Pancreas (tissue), 10 donors: ENCODE measurements around the gene SLC2A11. TPM values are rescaled to one million over a fixed set of nuclear protein-coding genes. Genes with fewer than 3 reads are reported as not detected.
"Not testable (repeated sequence)": the region's sequence is repeated elsewhere in the genome, so short reads cannot be mapped to it uniquely, and the experiment has no call there.

ENCODE experiments used
- ATAC-seq, 4 donors: fragments of 200-7000 bp; cut with Tn5 transposase; one replicate each; pipeline versions ENCODE4 v1.8.0 to v1.9.1; 2020; ENCODE audit warnings: mild to moderate bottlenecking in 4 of 4, moderate library complexity in 4 of 4
- DNase-seq, 6 donors: peaks; one replicate each; pipeline ENCODE4 v3.0.0-alpha.2; 2020
- FAIRE-seq: peaks from 2 replicates; lab custom pipeline; 2012; peaks lifted over from hg19 to GRCh38; lab: Jason Lieb, UNC
- H3K27ac ChIP-seq, 4 donors: fragments of 200-600 bp; sonication (generic); 1 replicate in 3 of 4; 2 replicates in 1 of 4; pipeline versions ENCODE4 v1.5.0 to v1.8.0; 2020
- H3K27me3 ChIP-seq, 4 donors: fragments of 200-600 bp; one replicate each; pipeline ENCODE4 v1.8.0; 2021
- H3K36me3 ChIP-seq, 3 donors: fragments of 200-600 bp; sonication (generic) in 1 of 3; one replicate each; pipeline versions ENCODE4 v1.5.0 to v1.8.0; 2020 to 2021
- H3K4me1 ChIP-seq, 3 donors: fragments of 200-600 bp; one replicate each; pipeline ENCODE4 v1.8.0; 2021
- H3K4me3 ChIP-seq, 4 donors: fragments of 200-600 bp; sonication (generic) in 2 of 4; one replicate each; pipeline versions ENCODE4 v1.5.0 to v1.8.0; 2020 to 2021
- H3K9me3 ChIP-seq, 4 donors: fragments of 200-600 bp; one replicate each; pipeline ENCODE4 v1.8.0; 2021
- CTCF ChIP-seq, 4 donors: fragments of 200-600 bp; sonication (generic) in 3 of 4; IDR thresholded peaks; one replicate each; pipeline versions ENCODE4 v1.5.0 to v1.8.0; 2021; ENCODE audit warnings: antibody characterized with exemption in 4 of 4
- WGBS, 2 donors: extraction: QIAGEN DNeasy Blood & Tissue Kit; methylation state at CpG; one replicate each; pipeline ENCODE4 v1.1.7; 2013; 5-methylcytosine and 5-hydroxymethylcytosine counted together
- intact Hi-C, 3 donors: fragments of 100-400 bp; cut with DNase I; formaldehyde crosslinking; loops; one replicate each; pipeline versions ENCODE4 v1.11.1 to v1.14.2; 2022
- polyA plus RNA-seq, 2 donors: library from polyadenylated mRNA; stranded (reverse); fragments of 200-250 nt; gene quantifications; one replicate each; pipeline ENCODE4 v1.2.3, GENCODE V29; 2013
- total RNA-seq, 6 donors: library from RNA; stranded (reverse); fragmentation: NEBNext Ultra II Directional in 4 of 6; extraction: Animal tissue kit (Norgen Biotek cat#: 25700) in 4 of 6; gene quantifications; one replicate each; pipeline versions ENCODE4 v1.2.1 to v1.2.4, GENCODE V29; 2021 to 2023
- donor health status: healthy with polysubstance abuse.
- donor health status: DM: no; HTN: no; CAD: no; lungs with moderate emphysema.
- donor health status: DM: no; HTN: no; CAD: no.
- donor health status: control.
- donor health status: control.
- donor health status: Bipolar disorder and iron deficiency.
- donor health status: DM: yes; HTN: yes; CAD: no.
- donor health status: DM: no; HTN: no; CAD: no.
- donor health status: DM: no; HTN: no; CAD: no.
- donor health status: DM: yes; HTN: yes; CAD: no.

The SLC2A11 gene
- total and polyA plus RNA-seq, 8 donors = 10.3 to 21.9 (median 17.8) TPM

GRCh38 chr22:23898006-23898974 lies 40.6 kb downstream of the SLC2A11 start:
- H3K9me3 ChIP-seq = no peaks in the 10 kb centered on the region
- intact Hi-C loops = no loop called here
- ATAC-seq (no peak), FAIRE-seq (no peak), DNase-seq (no peak)
- no peak overlapping the region for H3K27ac ChIP-seq
- TF ChIP-seq CTCF (IDR thresholded peaks at IDR 0.05) = no peak
- whole genome bisulfite sequencing, 2 donors = 55 to 58% methylated on average over 8 of the region's 8 CpGs
- no peaks in the 10 kb centered on the region for H3K36me3 ChIP-seq
- no peak overlapping the region for H3K4me3 ChIP-seq
- H3K27me3 ChIP-seq = no peaks in the 10 kb centered on the region
- peaks cover 0 to 10% (median 0%) of the 10 kb centered on the region in 3 donors for H3K4me1 ChIP-seq

- Histone ChIP-seq H3K4me1 (peaks cover 0 to 6% (median 0%) of the 10 kb centered on the region in 3 donors), H3K9me3 (no peaks in the 10 kb centered on the region), H3K4me3 (no peak overlapping the region), H3K27ac (no peak overlapping the region), H3K27me3 (no peaks in the 10 kb centered on the region), H3K36me3 (no peaks in the 10 kb centered on the region)
- DNase-seq (no peak), ATAC-seq (no peak), FAIRE-seq (no peak)
- intact Hi-C loops = no loop called here
- no peak for TF ChIP-seq CTCF (IDR thresholded peaks at IDR 0.05)
- WGBS, 2 donors = 81 to 87% methylated on average over 6 of the region's 6 CpGs
Measured at GRCh38 chr22:23899042-23899745, 41.5 kb downstream of the SLC2A11 start.

- WGBS, 2 donors = 86 to 96% methylated on average over 4 of the region's 4 CpGs
- FAIRE-seq, H3K4me1 ChIP-seq, DNase-seq, H3K27me3 ChIP-seq, H3K27ac ChIP-seq, H3K9me3 ChIP-seq, intact Hi-C loops, ATAC-seq, H3K36me3 ChIP-seq, H3K4me3 ChIP-seq: not testable (repeated sequence)
Measured at GRCh38 chr22:23900227-23900626, 42.6 kb downstream of the SLC2A11 start.

GRCh38 chr22:23901600-23901999 lies 43.9 kb downstream of the SLC2A11 start:
- Histone ChIP-seq H3K36me3 (no peaks in the 10 kb centered on the region), H3K27ac (no peak overlapping the region), H3K4me1 (no peaks in the 10 kb centered on the region), H3K9me3 (no peaks in the 10 kb centered on the region), H3K27me3 (no peaks in the 10 kb centered on the region), H3K4me3 (no peak overlapping the region)
- TF ChIP-seq CTCF (IDR thresholded peaks at IDR 0.05) = no peak
- DNase-seq = no peak
- no peak for ATAC-seq
- 83 to 93% methylated on average over 4 of the region's 4 CpGs for WGBS, 2 donors
- no peak for FAIRE-seq
- intact Hi-C loops = no loop called here

- H3K27ac ChIP-seq = no peak overlapping the region
- H3K36me3 ChIP-seq = no peaks in the 10 kb centered on the region
- H3K9me3 ChIP-seq = no peaks in the 10 kb centered on the region
- intact Hi-C loops = no loop called here
- 87 to 99% methylated on average over 8 of the region's 8 CpGs for WGBS, 2 donors
- no peak for TF ChIP-seq CTCF (IDR thresholded peaks at IDR 0.05)
- ATAC-seq (no peak), FAIRE-seq (no peak), DNase-seq (no peak)
- no peaks in the 10 kb centered on the region for H3K4me1 ChIP-seq
- H3K27me3 ChIP-seq = no peaks in the 10 kb centered on the region
- H3K4me3 ChIP-seq = no peak overlapping the region
Measured at GRCh38 chr22:23903328-23903971, 45.8 kb downstream of the SLC2A11 start.
